ENCODE results near the gene ARPC1A. TPM values are rescaled to one million over a fixed set of nuclear protein-coding genes. Genes with fewer than 3 reads are reported as not detected.

The ARPC1A gene
- polyA plus RNA-seq, 1 donor from 2014 or later: 154 TPM

DNA sequence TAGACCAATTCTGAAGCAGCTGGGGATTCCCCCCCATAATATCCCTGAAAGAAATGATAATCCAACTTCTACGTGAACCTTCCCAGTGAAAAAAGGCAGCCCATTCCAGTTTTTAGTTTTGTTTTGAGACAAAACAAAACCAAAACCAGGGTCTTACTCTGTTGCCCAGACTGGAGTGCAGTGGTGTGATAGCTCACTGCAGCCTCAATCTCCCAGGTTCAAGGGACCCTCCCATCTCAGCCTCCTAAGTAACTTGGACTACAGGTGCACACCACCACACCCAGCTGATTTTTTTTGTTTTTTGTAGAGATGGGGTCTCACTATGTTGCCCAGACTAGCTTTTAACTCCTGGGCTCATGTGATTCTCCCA lies 12.5 kb upstream of the ARPC1A start:
- Histone ChIP-seq H2AFZ (ENCODE audit: low read depth, low read length) (no peak overlapping the region), H3K27me3 (ENCODE audit: insufficient read depth, low read depth, low read length) (no peaks in the 10 kb centered on the region), H3K9ac (ENCODE audit: low read length) (no peak overlapping the region), H3F3A (ENCODE audit: insufficient read depth, low read length, poor library complexity, severe bottlenecking) (no peaks in the 10 kb centered on the region), H3K27ac (ENCODE audit: low read length) (no peak overlapping the region), H3K79me2 (replicated peaks; ENCODE audit: insufficient read depth, low read length) (no peaks in the 10 kb centered on the region), H3K36me3 (ENCODE audit: insufficient read depth, low read length) (no peaks in the 10 kb centered on the region), H3K9me3 (ENCODE audit: low read length) (no peaks in the 10 kb centered on the region), H4K20me1 (ENCODE audit: insufficient read depth) (no peaks in the 10 kb centered on the region), H3K9me2 (ENCODE audit: insufficient read depth, low read length) (no peaks in the 10 kb centered on the region), H3K4me3 (ENCODE audit: low read length) (no peak overlapping the region), H3K4me2 (ENCODE audit: low read length) (no peak overlapping the region)
- TF ChIP-seq POLR2AphosphoS5 (IDR thresholded peaks at IDR 0.05) (no peak), TAF1 (IDR thresholded peaks at IDR 0.05; ENCODE audit: low read depth) (no peak), SMC3 (conservative IDR thresholded peaks at IDR 0.05; ENCODE audit: poor library complexity) (no peak), RAD21 (conservative IDR thresholded peaks at IDR 0.05) (no peak), MXI1 (conservative IDR thresholded peaks at IDR 0.05; ENCODE audit: poor library complexity, severe bottlenecking) (no peak), EP300 (conservative IDR thresholded peaks at IDR 0.05; ENCODE audit: poor library complexity, severe bottlenecking) (no peak), EZH2 (IDR thresholded peaks at IDR 0.05; ENCODE audit: borderline replicate concordance, insufficient read depth, low read length, poor library complexity, severe bottlenecking) (no peak)
- TF ChIP-seq, protein P1, sequence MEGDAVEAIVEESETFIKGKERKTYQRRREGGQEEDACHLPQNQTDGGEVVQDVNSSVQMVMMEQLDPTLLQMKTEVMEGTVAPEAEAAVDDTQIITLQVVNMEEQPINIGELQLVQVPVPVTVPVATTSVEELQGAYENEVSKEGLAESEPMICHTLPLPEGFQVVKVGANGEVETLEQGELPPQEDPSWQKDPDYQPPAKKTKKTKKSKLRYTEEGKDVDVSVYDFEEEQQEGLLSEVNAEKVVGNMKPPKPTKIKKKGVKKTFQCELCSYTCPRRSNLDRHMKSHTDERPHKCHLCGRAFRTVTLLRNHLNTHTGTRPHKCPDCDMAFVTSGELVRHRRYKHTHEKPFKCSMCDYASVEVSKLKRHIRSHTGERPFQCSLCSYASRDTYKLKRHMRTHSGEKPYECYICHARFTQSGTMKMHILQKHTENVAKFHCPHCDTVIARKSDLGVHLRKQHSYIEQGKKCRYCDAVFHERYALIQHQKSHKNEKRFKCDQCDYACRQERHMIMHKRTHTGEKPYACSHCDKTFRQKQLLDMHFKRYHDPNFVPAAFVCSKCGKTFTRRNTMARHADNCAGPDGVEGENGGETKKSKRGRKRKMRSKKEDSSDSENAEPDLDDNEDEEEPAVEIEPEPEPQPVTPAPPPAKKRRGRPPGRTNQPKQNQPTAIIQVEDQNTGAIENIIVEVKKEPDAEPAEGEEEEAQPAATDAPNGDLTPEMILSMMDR (IDR thresholded peaks at IDR 0.05; ENCODE audit: poor library complexity, severe bottlenecking): no peak
- TF ChIP-seq, protein P2, sequence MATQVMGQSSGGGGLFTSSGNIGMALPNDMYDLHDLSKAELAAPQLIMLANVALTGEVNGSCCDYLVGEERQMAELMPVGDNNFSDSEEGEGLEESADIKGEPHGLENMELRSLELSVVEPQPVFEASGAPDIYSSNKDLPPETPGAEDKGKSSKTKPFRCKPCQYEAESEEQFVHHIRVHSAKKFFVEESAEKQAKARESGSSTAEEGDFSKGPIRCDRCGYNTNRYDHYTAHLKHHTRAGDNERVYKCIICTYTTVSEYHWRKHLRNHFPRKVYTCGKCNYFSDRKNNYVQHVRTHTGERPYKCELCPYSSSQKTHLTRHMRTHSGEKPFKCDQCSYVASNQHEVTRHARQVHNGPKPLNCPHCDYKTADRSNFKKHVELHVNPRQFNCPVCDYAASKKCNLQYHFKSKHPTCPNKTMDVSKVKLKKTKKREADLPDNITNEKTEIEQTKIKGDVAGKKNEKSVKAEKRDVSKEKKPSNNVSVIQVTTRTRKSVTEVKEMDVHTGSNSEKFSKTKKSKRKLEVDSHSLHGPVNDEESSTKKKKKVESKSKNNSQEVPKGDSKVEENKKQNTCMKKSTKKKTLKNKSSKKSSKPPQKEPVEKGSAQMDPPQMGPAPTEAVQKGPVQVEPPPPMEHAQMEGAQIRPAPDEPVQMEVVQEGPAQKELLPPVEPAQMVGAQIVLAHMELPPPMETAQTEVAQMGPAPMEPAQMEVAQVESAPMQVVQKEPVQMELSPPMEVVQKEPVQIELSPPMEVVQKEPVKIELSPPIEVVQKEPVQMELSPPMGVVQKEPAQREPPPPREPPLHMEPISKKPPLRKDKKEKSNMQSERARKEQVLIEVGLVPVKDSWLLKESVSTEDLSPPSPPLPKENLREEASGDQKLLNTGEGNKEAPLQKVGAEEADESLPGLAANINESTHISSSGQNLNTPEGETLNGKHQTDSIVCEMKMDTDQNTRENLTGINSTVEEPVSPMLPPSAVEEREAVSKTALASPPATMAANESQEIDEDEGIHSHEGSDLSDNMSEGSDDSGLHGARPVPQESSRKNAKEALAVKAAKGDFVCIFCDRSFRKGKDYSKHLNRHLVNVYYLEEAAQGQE (IDR thresholded peaks at IDR 0.05; ENCODE audit: borderline replicate concordance): no peak

DNA sequence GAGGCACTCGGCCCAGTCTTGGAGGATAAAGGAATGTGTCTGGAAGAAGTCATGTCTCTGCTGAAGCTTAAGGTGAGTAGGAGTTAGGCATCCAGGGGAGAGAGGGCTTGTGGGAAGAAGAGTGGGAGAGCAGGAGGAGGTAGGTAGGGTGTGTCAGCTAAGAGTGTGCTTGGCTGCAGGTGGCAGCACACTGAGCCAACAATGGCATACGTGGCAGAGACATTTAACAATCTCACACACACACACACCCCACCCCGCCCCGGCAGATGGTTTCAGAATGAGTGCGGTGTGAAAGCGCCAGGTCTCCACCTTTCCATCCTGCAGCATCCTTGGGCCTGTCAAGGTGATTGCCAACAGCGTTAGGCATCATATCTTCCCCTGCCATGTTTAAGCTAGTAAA lies 11.2 kb upstream of the ARPC1A start:
- H3K79me2 ChIP-seq (replicated peaks; ENCODE audit: insufficient read depth, low read length): no peaks in the 10 kb centered on the region
- H3K9ac ChIP-seq (ENCODE audit: low read length): no peak overlapping the region
- no peak overlapping the region for H2AFZ ChIP-seq (ENCODE audit: low read depth, low read length)
- no peak overlapping the region for H3K4me3 ChIP-seq (ENCODE audit: low read length)
- H3F3A ChIP-seq (ENCODE audit: insufficient read depth, low read length, poor library complexity, severe bottlenecking): no peaks in the 10 kb centered on the region
- no peak overlapping the region for H3K27ac ChIP-seq (ENCODE audit: low read length)
- no peaks in the 10 kb centered on the region for H4K20me1 ChIP-seq (ENCODE audit: insufficient read depth)
- TF ChIP-seq EP300 (conservative IDR thresholded peaks at IDR 0.05; ENCODE audit: poor library complexity, severe bottlenecking): no peak
- TF ChIP-seq EZH2 (IDR thresholded peaks at IDR 0.05; ENCODE audit: borderline replicate concordance, insufficient read depth, low read length, poor library complexity, severe bottlenecking): no peak
- no peak for TF ChIP-seq POLR2AphosphoS5 (IDR thresholded peaks at IDR 0.05)
- TF ChIP-seq RAD21 (conservative IDR thresholded peaks at IDR 0.05): no peak
- no peak for TF ChIP-seq SMC3 (conservative IDR thresholded peaks at IDR 0.05; ENCODE audit: poor library complexity)
- no peak overlapping the region for H3K4me2 ChIP-seq (ENCODE audit: low read length)
- H3K9me2 ChIP-seq (ENCODE audit: insufficient read depth, low read length): no peaks in the 10 kb centered on the region
- no peaks in the 10 kb centered on the region for H3K9me3 ChIP-seq (ENCODE audit: low read length)
- H3K36me3 ChIP-seq (ENCODE audit: insufficient read depth, low read length): no peaks in the 10 kb centered on the region
- H3K27me3 ChIP-seq (ENCODE audit: insufficient read depth, low read depth, low read length): no peaks in the 10 kb centered on the region

Measured in neural cell (in vitro differentiated cells).